Coronary artery (tissue), 2 donors: ENCODE data around the gene NR2C2AP.

Experiments used
- DNase-seq: peaks from one replicate; pipeline ENCODE4 v3.0.0-alpha.2; 2017; ENCODE audit warnings: low spot score
- H3K27ac ChIP-seq, 2 donors: fragments of 200-600 bp; sonication (generic); one replicate each; pipeline ENCODE4 v1.5.1; 2016 to 2019
- H3K4me3 ChIP-seq: fragments of 200-600 bp; sonication (generic); 2 replicates; pipeline ENCODE4 v1.5.1; 2016; ENCODE audit warnings: mild to moderate bottlenecking, moderate library complexity
- CTCF ChIP-seq: fragments of 200-600 bp; sonication (generic); IDR thresholded peaks from one replicate; pipeline ENCODE4 v1.5.1; 2019; ENCODE audit warnings: antibody characterized with exemption

The NR2C2AP gene

GRCh38 chr19:19160461-19161035 lies 42.7 kb downstream of the NR2C2AP start:
- H3K27ac ChIP-seq: no peak overlapping the region
- no peak for TF ChIP-seq CTCF
- H3K4me3 ChIP-seq: no peak overlapping the region
- no peak for DNase-seq

GRCh38 chr19:19159534-19159933 lies 43.7 kb downstream of the NR2C2AP start:
- DNase-seq: no peak
- Histone ChIP-seq H3K4me3 (no peak overlapping the region), H3K27ac (no peak overlapping the region)
- no peak for TF ChIP-seq CTCF

GRCh38 chr19:19157808-19158207 lies 45.4 kb downstream of the NR2C2AP start:
- Histone ChIP-seq H3K4me3 (no peak overlapping the region), H3K27ac (no peak overlapping the region)
- TF ChIP-seq CTCF: no peak
- no peak for DNase-seq

GRCh38 chr19:19155495-19156219 lies 47.6 kb downstream of the NR2C2AP start:
- TF ChIP-seq CTCF: no peak
- H3K4me3 ChIP-seq: no peak overlapping the region
- no peak overlapping the region for H3K27ac ChIP-seq

GRCh38 chr19:19154768-19155494 lies 48.3 kb downstream of the NR2C2AP start:
- DNase-seq: no peak
- H3K27ac ChIP-seq: no peak overlapping the region
- H3K4me3 ChIP-seq: no peak overlapping the region
- no peak for TF ChIP-seq CTCF

More at GRCh38 chr19:19155495-19156219, 47.6 kb downstream of the NR2C2AP start:
- no peak for DNase-seq

- DNase-seq: no peak
- Histone ChIP-seq H3K4me3 (no peak overlapping the region), H3K27ac (no peak overlapping the region)
- no peak for TF ChIP-seq CTCF
Measured at GRCh38 chr19:19152668-19153384, 50.4 kb downstream of the NR2C2AP start.
